GM18499 (cell line): ENCODE results near the gene SLC16A8.
"Not testable (repeated sequence)": the region's sequence is repeated elsewhere in the genome, so short reads cannot be mapped to it uniquely, and the experiment has no call there.

Source experiments
- ATAC-seq: cut with Tn5 transposase; IDR thresholded peaks from one replicate; pipeline ENCODE4 v1.9.1; 2021; ENCODE audit warnings: moderate number of reproducible peaks; ENCODE audit not compliant: insufficient read depth, unreplicated experiment

The SLC16A8 gene

GRCh38 chr22:38083931-38084631 lies at the start of gene SLC16A8:
Gene SLC16A8, minus strand, starts transcription at chr22:38084184. Its CDS starts 1,311 bp downstream, at chr22:38082873.
- no peak for ATAC-seq

GRCh38 chr22:38133331-38133730 lies 49.3 kb upstream of the SLC16A8 start:
- ATAC-seq: no peak

- no peak for ATAC-seq
These were observed 48.8 kb upstream of the SLC16A8 start for GRCh38 chr22:38132794-38133193.

GRCh38 chr22:38132136-38132535 lies 48.2 kb upstream of the SLC16A8 start:
- no peak for ATAC-seq

DNA sequence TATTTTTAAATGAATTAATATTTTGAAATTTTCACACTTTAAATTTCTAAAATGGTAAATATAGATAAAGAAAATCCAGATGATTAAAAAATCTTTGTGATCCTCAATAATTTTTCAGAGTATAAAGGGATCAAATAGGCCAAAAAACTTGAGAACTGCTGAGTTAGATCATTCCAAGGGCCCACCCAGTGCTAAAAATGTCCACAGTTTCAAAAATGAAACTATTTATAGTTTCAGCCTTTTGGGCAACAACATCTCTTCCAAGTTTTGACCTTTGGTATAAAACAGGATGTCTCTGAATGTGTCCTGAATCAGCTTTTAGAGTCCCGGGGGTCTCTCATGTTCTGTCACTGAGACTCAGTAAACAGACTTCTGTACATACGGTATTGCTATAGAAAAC lies 47.4 kb upstream of the SLC16A8 start:
- no peak for ATAC-seq

DNA sequence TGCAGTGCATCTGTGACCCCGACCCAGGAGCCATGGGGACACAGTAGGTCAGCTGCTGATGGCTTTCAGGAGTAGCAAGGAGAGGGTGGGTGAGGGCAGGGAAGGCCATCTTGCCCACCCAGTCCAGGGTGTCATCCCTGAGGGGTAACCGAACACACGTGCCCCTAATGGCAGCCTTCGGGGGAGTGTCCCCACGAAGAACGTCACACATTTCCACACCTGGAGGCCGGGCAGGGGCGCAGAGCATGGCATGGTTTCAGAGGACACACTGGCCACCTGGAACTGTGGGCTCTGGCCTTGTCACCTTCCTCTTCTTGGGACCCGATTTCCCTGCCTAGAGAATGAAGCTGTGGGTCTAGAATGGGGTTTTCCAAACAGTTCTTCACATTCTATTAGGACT lies 45.9 kb upstream of the SLC16A8 start:
- no peak for ATAC-seq

DNA sequence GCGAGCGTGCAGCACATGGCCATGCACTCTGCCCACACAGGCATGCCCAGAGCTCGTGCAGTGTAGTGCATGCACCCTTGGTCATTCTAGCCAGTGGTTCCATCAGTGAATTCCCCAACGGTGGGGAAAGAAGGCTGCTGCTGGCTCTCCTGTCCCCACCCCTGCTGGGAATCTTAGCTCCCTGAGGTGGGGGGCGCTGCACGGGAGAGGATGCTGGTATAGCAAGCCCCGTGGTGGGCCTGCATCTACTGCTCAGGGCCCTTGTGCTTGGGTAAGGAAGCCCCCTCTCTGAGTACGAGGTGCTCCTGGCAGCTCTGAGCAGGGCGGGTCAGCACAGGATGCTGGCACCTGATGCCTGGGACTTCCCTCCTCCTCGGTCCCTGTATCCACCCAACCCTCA lies 45.0 kb upstream of the SLC16A8 start:
- ATAC-seq: no peak

GRCh38 chr22:38127869-38128268 lies 43.9 kb upstream of the SLC16A8 start:
- no peak for ATAC-seq

DNA sequence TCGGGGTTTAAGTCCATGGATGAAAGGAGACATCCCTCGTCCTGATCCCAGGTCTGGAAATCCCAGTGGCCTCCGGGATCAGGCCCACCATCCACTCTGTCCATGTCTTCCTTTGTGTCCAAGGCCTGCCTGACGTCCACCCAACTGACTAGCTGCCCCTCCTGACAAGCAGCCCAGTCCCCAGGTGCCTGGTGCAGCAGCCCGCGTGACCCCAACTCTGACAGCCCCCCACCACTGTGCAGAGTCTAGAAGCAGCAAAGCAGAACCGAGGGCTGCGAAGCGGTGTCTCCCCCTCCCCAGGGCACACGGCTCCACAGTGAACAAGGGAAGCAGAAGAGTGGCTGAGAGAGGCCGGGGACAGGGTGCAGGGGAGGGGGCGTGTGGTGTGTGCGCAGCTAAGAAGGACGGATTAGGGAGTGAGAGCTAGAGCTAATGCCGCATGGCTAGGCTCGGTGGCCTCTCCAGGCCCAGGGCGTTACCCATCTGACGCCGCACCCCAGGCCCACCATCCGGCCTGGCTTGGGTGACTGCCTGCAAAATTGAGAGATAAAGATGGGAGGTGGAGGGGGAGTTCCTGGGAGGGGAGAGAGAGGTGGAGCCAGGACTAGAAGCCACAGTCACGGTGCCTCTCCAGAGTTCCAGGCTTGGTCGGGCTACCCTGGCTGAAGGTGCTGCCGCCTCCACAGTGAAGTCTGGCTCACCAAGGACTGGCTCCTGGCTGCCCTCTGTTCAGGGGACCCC lies 43.1 kb upstream of the SLC16A8 start:
- ATAC-seq: no peak

DNA sequence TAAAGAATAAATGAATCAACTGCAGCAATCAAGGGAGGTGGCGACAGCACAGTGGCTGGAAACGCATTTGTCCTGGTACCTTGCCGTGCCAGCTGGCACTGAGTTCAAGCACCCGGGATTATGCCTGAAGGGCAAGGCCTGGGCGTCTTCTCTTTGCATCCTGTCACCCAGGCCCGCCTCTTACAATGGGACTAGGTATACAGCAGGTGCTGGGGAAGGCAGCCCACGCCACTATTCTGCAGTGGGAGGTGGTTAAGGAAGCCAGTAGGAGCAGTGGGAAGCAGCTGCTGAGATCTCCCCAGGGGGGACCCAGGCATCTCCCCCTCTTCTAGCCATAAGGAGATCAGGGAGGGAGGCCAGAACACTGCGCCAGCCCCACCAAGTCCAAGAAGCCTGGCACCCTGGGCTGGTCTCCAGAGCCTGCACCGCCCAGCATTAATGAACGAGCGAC lies 41.8 kb upstream of the SLC16A8 start:
- ATAC-seq: no peak

- no peak for ATAC-seq
These were observed 41.1 kb upstream of the SLC16A8 start for GRCh38 chr22:38125038-38125610.

DNA sequence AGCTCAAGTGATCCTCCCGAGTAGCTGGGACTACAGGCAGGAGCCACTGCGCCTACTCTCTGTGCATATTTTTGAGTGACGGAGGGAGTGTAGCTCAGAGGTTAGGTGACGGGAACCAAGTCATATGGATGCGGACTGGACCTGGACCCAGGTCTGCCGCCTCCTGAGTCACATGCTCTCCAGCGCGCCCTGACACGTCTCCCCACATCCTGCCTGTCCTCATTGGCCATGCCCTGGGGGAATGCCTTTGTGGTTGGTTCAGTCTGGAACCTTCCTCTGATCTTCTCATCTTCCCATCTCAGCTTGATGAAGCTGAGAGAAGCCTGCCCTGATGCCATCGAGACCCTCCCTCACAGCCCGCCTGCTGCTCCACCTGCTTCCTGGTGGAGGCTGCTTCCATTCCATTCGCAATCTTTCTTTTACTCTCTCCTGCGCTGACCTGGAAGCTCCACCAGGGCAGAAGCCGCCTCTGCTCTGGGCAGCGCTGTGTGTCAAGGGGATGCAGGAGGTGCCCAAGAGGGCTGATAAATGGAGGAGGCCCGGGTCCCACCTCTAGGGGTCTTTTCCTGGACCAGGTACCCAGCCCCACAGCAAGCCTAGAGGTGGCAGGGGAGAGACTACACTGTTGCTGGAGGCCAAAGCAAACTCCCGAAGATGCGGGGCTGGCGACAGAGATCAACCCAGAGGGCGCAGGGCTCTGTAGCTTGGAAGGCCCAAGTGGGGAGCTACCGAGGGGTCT lies 40.4 kb upstream of the SLC16A8 start:
- ATAC-seq: no peak

DNA sequence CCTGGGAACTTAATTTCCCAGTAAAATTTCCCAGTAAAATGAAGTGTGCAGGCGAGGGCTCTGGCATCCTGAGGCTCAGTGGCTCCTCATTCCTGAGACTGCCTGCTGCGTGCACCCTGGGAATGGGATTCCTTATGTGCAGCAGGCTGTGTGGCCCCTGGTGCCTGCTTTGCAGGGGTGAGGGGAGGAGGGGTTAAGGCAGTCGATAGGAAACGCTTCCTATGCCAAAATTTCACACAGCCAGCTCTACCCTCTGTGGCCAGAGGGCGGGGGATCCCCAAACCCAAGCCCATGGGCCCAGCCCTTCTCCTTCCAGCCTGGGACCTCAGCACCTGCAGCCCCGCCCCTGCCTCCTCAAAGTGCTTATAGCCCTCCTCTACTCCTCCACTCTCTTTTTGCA lies 38.6 kb upstream of the SLC16A8 start:
- no peak for ATAC-seq

- ATAC-seq: no peak
These were observed 36.6 kb upstream of the SLC16A8 start for GRCh38 chr22:38120359-38121110.

DNA sequence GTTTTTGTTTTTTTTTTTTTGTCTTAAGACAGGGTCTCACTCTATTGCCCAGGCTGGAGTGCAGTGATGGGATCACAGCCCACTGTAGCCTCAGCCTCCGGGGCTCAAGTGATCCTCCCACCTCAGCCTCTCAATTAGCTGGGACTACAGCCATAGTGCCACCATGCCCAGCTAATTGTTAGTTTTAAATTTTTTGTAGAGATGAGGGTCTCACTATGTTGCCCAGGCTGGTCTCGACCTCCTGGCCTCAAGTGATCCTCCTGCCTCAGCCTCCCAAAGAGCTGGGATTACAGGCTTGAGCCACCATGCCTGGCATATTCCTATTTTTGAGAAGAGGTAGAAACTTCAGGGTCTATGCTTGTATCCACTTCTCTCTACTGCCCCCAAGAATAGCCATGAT lies 34.8 kb upstream of the SLC16A8 start:
- not testable (repeated sequence) for ATAC-seq

DNA sequence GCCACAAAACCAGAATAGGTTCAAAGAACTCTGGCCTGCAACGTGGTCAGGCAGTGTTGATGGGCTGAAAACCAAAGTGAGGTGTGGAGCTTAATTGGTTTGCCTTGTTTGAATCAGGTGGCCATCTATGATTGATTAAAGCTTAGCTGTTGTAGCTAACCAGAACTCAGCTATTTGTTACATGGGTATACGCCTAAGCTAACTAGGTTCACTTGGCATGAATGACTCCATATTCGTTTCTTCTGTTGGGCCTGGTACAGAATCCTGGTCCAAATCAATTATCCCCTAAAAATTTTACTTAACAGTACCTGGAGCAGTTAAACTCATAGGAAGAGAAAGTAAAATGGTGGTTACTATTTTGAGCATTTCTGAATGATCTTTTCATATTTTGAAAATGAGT lies 34.2 kb upstream of the SLC16A8 start:
- no peak for ATAC-seq

DNA sequence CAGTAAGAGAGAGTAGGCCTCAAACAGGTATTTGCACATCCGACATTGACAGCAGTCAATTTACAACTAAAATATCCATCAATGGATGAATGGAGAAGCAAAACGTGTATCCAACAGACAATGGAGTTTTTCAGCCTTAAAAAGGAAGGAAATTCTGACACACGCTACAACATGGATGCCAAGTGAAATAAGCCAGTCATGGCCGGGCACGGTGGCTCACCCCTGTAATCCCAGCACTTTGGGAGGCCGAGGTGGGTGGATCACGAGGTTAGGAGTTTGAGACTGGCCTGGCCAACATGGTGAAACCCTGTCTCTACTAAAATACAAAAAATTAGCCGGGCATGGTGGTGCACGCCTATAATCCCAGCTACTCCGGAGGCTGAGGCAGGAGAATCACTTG lies 33.6 kb upstream of the SLC16A8 start:
- not testable (repeated sequence) for ATAC-seq

GRCh38 chr22:38115423-38116205 lies 31.6 kb upstream of the SLC16A8 start:
- ATAC-seq: no peak
